GM13977 (cell line): ENCODE measurements around the gene VIPR2.

Experiments used
- DNase-seq: peaks from one replicate; pipeline ENCODE4 v3.0.0; 2012; ENCODE audit warnings: low spot score
- in situ Hi-C: fragments of 300-500 bp; cut with MboI; formaldehyde crosslinking; loops from one replicate; pipeline ENCODE4 v1.12.0; 2022; ENCODE audit warnings: low sequenced_read_pairs, low pct_unique_long_range_greater_than_20kb, mixed read lengths, inconsistent platforms; ENCODE audit not compliant: unreplicated experiment
- TF ChIP-seq, protein P1 (sequence below): IDR thresholded peaks from 2 replicates; pipeline ENCODE4 v1.5.1; 2012; ENCODE audit warnings: mild to moderate bottlenecking, control low read depth; ENCODE audit not compliant: insufficient read depth; ENCODE audit errors: extremely low read depth, missing control alignments

The VIPR2 gene, protein sequence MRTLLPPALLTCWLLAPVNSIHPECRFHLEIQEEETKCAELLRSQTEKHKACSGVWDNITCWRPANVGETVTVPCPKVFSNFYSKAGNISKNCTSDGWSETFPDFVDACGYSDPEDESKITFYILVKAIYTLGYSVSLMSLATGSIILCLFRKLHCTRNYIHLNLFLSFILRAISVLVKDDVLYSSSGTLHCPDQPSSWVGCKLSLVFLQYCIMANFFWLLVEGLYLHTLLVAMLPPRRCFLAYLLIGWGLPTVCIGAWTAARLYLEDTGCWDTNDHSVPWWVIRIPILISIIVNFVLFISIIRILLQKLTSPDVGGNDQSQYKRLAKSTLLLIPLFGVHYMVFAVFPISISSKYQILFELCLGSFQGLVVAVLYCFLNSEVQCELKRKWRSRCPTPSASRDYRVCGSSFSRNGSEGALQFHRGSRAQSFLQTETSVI

DNA sequence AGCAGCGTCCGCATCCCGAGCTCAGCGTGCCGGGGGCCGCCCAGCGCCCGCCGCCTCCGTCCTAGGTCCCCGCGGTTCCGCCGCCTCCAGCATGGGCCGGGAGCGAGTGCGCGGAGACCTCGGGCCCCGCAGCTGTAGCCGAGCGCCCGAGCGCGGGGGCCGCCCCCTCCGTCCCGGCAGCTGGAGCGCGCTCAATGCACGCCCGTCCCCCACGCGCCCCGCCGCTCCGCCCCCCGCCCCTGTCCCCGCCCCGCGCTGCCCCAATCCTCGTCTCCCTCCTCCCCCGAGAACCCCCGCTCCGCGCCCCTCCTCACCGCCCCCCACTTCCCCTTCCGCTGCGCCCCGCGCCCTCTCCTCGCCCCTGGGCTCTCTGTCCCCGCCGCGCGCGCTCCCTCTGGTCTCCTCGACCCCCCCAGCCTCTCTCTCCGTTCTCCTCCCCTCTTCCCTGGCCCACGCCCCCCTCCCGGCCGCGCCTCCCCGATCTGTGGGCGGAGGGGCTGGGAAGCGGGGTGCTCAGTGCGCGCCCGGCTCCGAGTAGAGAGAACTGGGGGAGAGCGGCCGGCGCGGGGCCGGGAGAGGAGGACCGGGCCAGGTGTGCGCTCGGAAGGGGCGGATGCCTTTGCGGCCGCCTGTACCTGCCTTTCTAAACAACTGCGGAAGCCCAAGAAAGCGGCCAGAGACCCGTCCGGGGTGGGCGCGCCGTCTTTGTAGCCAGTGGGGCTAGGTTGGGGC, at the start of gene VIPR2:
TSS of gene VIPR2 (minus strand) at position 110 of the 732 bp plus-strand sequence. CDS start at position 14, 96 bp downstream.
- no peak for DNase-seq
- TF ChIP-seq, protein P1, sequence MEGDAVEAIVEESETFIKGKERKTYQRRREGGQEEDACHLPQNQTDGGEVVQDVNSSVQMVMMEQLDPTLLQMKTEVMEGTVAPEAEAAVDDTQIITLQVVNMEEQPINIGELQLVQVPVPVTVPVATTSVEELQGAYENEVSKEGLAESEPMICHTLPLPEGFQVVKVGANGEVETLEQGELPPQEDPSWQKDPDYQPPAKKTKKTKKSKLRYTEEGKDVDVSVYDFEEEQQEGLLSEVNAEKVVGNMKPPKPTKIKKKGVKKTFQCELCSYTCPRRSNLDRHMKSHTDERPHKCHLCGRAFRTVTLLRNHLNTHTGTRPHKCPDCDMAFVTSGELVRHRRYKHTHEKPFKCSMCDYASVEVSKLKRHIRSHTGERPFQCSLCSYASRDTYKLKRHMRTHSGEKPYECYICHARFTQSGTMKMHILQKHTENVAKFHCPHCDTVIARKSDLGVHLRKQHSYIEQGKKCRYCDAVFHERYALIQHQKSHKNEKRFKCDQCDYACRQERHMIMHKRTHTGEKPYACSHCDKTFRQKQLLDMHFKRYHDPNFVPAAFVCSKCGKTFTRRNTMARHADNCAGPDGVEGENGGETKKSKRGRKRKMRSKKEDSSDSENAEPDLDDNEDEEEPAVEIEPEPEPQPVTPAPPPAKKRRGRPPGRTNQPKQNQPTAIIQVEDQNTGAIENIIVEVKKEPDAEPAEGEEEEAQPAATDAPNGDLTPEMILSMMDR = no peak
- in situ Hi-C loops = no loop called here

DNA sequence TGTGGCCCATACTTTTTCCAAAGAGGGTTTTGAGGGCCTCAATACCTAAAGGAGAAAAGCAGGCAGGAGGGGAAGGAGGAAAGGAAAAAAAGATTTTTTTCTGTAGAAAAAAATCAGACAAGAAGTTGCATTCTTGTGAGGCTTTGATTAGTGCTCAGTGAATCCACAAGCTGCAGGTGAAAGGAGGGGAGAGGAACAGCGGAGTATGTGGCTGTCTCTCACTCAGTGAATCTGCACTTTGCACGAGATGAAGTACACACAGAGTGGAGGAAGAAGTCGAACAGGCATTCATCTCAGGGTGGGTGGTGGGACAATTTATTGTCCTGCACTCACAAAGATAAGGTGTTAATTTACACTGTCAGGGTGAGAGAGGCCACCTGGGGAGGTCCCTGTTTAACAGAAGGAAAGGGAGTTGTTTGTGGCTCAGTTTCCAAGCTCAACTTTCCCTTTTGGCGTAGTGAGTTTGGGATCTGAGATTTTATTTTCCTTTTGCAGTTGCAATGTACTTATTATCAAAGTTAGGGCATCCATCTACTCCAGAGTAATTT, 49.0 kb upstream of the VIPR2 start:
- in situ Hi-C loops = no loop called here
- TF ChIP-seq, protein P1 = no peak
- DNase-seq = no peak

DNA sequence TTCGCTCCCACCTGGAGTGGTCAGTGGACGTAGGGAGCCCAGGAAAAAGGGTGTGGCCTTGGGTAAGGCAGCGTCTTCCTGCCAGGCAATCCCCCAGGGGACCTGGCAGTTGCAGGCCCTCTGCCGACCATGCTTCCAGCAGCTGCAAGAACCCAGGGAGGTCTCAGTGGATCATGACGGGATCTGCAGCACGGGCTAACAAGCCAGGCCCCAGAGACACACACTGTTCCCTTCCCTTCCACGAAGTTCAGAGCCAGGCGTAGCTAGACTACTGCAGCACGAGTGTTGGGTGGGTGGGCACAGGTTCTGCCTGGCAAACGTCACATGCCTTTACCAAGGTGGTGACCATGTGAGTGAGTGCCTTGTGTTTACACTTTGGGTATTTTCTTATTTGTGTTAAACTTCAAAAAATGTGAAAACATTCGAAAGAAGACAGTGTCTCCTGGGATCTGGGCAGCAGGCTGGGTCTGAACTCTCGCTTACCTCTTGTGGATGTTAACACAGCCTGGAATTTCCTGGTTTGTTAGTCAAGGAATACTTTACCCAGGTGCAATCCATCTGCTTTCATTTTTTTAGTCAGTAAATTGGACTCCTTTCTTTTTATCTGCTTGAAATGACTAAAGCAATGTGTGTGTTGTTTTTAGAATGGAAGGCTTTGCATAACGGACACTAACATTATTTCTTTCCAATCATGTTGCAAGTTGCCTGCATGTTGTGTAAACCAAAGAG, 48.2 kb upstream of the VIPR2 start:
- in situ Hi-C loops = no loop called here
- no peak for DNase-seq
- TF ChIP-seq, protein P1 = no peak

DNA sequence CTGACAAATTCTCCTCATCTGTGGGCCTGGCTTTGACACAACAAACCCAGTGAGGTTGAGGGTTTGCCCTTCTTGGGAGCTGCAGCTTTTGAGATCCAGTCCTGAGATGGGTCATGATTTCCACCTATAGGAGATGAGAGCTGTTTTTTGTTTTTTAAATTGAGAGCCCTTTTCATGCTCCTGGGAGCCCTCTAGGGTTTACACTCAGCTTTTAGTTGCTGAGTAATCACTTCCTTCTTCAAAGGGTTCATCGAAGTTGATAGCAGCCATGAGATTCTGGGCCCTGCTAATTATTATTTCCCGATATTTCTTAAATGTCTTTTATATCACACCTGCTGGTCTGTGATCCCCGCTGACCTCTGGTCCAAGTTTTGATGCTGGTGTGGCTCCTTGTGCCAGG, 47.3 kb upstream of the VIPR2 start:
- TF ChIP-seq, protein P1 = no peak
- in situ Hi-C loops = no loop called here
- DNase-seq = no peak

DNA sequence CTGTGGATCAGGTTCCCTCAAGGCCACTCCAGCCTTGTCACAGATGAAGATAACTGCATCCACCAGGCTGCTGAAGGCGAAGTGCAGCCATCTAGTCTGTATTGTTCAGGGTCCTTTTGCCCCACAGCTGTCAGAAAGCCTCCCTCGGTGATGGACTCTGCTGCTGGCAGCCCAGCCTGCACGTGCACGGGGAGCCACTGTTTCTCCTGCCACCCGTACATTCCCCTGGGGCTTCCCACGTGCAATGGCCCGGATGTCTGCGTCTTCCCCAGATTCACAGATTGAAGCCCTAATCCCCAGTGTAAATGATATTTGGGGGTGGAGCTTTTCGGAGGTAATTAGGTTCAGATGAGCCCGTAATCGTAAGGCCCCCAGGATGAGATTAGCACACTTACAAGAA, 46.6 kb upstream of the VIPR2 start:
- in situ Hi-C loops = no loop called here
- TF ChIP-seq, protein P1 = no peak
- no peak for DNase-seq

DNA sequence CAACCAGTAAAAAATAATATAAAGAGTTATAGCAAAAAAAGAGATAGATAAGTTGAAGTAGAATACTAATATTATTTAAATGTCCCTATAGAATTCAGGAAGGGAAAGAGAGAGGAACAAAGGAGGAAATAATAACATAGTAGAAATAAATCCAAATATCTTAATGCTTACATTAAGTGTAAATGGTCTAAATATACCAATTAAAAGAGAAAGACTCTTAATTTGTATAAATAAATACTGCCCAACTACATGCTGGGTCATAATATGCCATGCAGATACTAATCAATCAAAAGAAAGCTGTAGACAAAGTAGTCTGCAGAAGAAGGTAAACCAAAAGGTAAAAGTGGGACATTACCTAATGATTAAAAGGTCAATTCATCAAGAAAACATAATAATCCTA, 43.3 kb upstream of the VIPR2 start:
- TF ChIP-seq, protein P1 = no peak
- in situ Hi-C loops = no loop called here

More for the DNA sequence above, 43.3 kb upstream of the VIPR2 start:
- no peak for DNase-seq
